ENCODE measurements around the gene MYO5A.

DNA sequence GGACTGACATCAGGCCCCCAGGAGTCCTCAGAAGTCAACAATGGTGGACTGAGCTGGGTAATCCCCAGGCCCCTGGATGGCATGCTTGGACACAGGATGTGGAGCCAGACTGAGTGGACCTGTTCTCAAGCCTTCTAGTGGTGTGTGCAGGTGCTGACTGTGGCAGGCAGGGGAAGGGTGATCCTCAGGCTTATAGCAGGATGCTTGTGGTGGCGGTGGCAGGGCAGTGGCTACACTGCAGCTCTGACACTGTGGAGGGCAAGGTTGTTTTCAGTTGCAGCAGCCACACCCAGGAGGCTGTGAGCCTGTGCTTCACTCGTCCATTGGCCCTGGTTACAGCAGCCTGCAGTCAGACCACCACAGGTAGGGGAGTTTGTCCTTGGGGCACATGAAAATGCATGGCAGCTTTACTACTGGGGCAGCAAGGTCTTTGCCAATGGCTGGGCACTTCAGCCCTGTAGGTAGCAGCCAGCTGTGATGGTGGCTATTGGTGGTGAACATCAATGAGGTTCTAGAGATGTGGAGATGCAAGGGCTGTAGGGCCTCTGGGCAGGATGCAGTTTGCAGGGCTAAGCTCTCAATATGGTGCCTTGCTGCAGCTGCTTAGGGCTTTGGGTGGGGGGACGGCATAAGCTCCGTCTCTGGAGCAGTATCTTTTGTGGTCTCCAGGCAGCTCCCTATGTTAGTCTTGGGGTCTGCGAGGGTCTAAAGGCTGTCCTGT is 17.5 kb upstream of the MYO5A start:
- TF ChIP-seq LEF1 (IDR thresholded peaks at IDR 0.05; ENCODE audit: borderline replicate concordance) (no peak), NFRKB (IDR thresholded peaks at IDR 0.05) (no peak), ELF4 (IDR thresholded peaks at IDR 0.05) (no peak), TARDBP (IDR thresholded peaks at IDR 0.05) (no peak), FOXA1 (IDR thresholded peaks at IDR 0.05) (no peak), HDGF (IDR thresholded peaks at IDR 0.05; ENCODE audit: borderline replicate concordance) (no peak), ZNF384 (IDR thresholded peaks at IDR 0.05) (no peak), L3MBTL2 (conservative IDR thresholded peaks at IDR 0.05) (no peak), FOXM1 (IDR thresholded peaks at IDR 0.05; ENCODE audit: borderline replicate concordance) (no peak), FOXK2 (IDR thresholded peaks at IDR 0.05) (no peak), SP1 (IDR thresholded peaks at IDR 0.05) (no peak), BHLHE40 (IDR thresholded peaks at IDR 0.05; ENCODE audit: borderline replicate concordance) (no peak)
- TF ChIP-seq, protein P1, sequence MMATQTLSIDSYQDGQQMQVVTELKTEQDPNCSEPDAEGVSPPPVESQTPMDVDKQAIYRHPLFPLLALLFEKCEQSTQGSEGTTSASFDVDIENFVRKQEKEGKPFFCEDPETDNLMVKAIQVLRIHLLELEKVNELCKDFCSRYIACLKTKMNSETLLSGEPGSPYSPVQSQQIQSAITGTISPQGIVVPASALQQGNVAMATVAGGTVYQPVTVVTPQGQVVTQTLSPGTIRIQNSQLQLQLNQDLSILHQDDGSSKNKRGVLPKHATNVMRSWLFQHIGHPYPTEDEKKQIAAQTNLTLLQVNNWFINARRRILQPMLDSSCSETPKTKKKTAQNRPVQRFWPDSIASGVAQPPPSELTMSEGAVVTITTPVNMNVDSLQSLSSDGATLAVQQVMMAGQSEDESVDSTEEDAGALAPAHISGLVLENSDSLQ (IDR thresholded peaks at IDR 0.05): no peak
